DMS153 treated with DMSO at 0.1 percent for 48 hours (cell line): Measurements from ENCODE around the gene RFT1.

Experiments used
- DNase-seq: peaks from one replicate; lab custom pipeline; 2025; ENCODE audit not compliant: unreplicated experiment; lab: John Stamatoyannopoulos, UW

Gene RFT1

GRCh38 chr3:53129344-53129743 is 891 bp downstream of the RFT1 start:
- no peak for DNase-seq

GRCh38 chr3:53126601-53127000 is 3.6 kb downstream of the RFT1 start:
- no peak for DNase-seq

- DNase-seq: no peak
These were observed 6.3 kb downstream of the RFT1 start for GRCh38 chr3:53123953-53124352.

GRCh38 chr3:53123510-53123909 is 6.7 kb downstream of the RFT1 start:
- DNase-seq: no peak

- no peak for DNase-seq
These were observed 7.3 kb downstream of the RFT1 start for GRCh38 chr3:53122933-53123305.

- DNase-seq: no peak
These were observed 7.8 kb downstream of the RFT1 start for GRCh38 chr3:53122255-53122932.

- no peak for DNase-seq
These were observed 9.9 kb downstream of the RFT1 start for GRCh38 chr3:53120336-53120735.

GRCh38 chr3:53116956-53117355 is 13.3 kb downstream of the RFT1 start:
- no peak for DNase-seq

- no peak for DNase-seq
These were observed 15.7 kb downstream of the RFT1 start for GRCh38 chr3:53114412-53115074.

- peak; percentile 2 for DNase-seq
These were observed 16.2 kb downstream of the RFT1 start for GRCh38 chr3:53114011-53114400.

- DNase-seq: no peak
These were observed 16.8 kb downstream of the RFT1 start for GRCh38 chr3:53113293-53114010.

GRCh38 chr3:53111822-53112221 is 18.4 kb downstream of the RFT1 start:
- DNase-seq: no peak

GRCh38 chr3:53109891-53110771 is 20.1 kb downstream of the RFT1 start:
- no peak for DNase-seq

- no peak for DNase-seq
These were observed 21.0 kb downstream of the RFT1 start for GRCh38 chr3:53109190-53109589.

GRCh38 chr3:53104762-53105161 is 25.5 kb downstream of the RFT1 start:
- no peak for DNase-seq

GRCh38 chr3:53103397-53104296 is 26.6 kb downstream of the RFT1 start:
- DNase-seq: no peak

- DNase-seq: no peak
These were observed 27.6 kb downstream of the RFT1 start for GRCh38 chr3:53102601-53103147.

- no peak for DNase-seq
These were observed 28.3 kb downstream of the RFT1 start for GRCh38 chr3:53101956-53102355.

GRCh38 chr3:53100818-53101466 is 29.3 kb downstream of the RFT1 start:
- no peak for DNase-seq
